Measurements from ENCODE around the gene CD28.

The CD28 gene

GRCh38 chr2:203748331-203749126 lies 42.1 kb downstream of the CD28 start:
- Histone ChIP-seq H3K9me3 (ENCODE audit: low read length) (no peaks in the 10 kb centered on the region), H3K4me1 (ENCODE audit: insufficient read depth, low read length) (no peaks in the 10 kb centered on the region), H3K4me3 (ENCODE audit: low read length) (no peak overlapping the region), H2AFZ (ENCODE audit: low read depth, low read length) (no peak overlapping the region), H3K36me3 (ENCODE audit: insufficient read depth, low read length) (no peaks in the 10 kb centered on the region), H3K27me3 (ENCODE audit: insufficient read depth, low read length) (no peaks in the 10 kb centered on the region)

- Histone ChIP-seq H3K4me3 (ENCODE audit: low read length) (no peak overlapping the region), H3K27me3 (ENCODE audit: insufficient read depth, low read length) (no peaks in the 10 kb centered on the region), H3K9me3 (ENCODE audit: low read length) (no peaks in the 10 kb centered on the region), H2AFZ (ENCODE audit: low read depth, low read length) (no peak overlapping the region), H3K4me1 (ENCODE audit: insufficient read depth, low read length) (no peaks in the 10 kb centered on the region), H3K36me3 (ENCODE audit: insufficient read depth, low read length) (no peaks in the 10 kb centered on the region)
Measured at GRCh38 chr2:203750346-203751068, 44.1 kb downstream of the CD28 start.

GRCh38 chr2:203751685-203752271 lies 45.3 kb downstream of the CD28 start:
- no peaks in the 10 kb centered on the region for H3K27me3 ChIP-seq (ENCODE audit: insufficient read depth, low read length)
- H2AFZ ChIP-seq (ENCODE audit: low read depth, low read length) = no peak overlapping the region
- H3K4me3 ChIP-seq (ENCODE audit: low read length) = no peak overlapping the region
- H3K4me1 ChIP-seq (ENCODE audit: insufficient read depth, low read length) = no peaks in the 10 kb centered on the region
- no peaks in the 10 kb centered on the region for H3K36me3 ChIP-seq (ENCODE audit: insufficient read depth, low read length)
- H3K9me3 ChIP-seq (ENCODE audit: low read length) = peaks cover 2% of the 10 kb centered on the region

- Histone ChIP-seq H3K36me3 (ENCODE audit: insufficient read depth, low read length) (no peaks in the 10 kb centered on the region), H3K4me3 (ENCODE audit: low read length) (no peak overlapping the region), H3K4me1 (ENCODE audit: insufficient read depth, low read length) (no peaks in the 10 kb centered on the region), H3K27me3 (ENCODE audit: insufficient read depth, low read length) (no peaks in the 10 kb centered on the region), H2AFZ (ENCODE audit: low read depth, low read length) (no peak overlapping the region), H3K9me3 (ENCODE audit: low read length) (peaks cover 2% of the 10 kb centered on the region)
Measured at GRCh38 chr2:203756161-203756560, 49.7 kb downstream of the CD28 start.

GRCh38 chr2:203758841-203759689 lies 52.6 kb downstream of the CD28 start:
- H3K9me3 ChIP-seq (ENCODE audit: low read length) = peaks cover 2% of the 10 kb centered on the region
- no peak overlapping the region for H3K4me3 ChIP-seq (ENCODE audit: low read length)
- H3K4me1 ChIP-seq (ENCODE audit: insufficient read depth, low read length) = no peaks in the 10 kb centered on the region
- H3K27me3 ChIP-seq (ENCODE audit: insufficient read depth, low read length) = no peaks in the 10 kb centered on the region
- H2AFZ ChIP-seq (ENCODE audit: low read depth, low read length) = no peak overlapping the region
- H3K36me3 ChIP-seq (ENCODE audit: insufficient read depth, low read length) = no peaks in the 10 kb centered on the region

GRCh38 chr2:203759690-203760365 lies 53.4 kb downstream of the CD28 start:
- H3K9me3 ChIP-seq (ENCODE audit: low read length) = peaks cover 2% of the 10 kb centered on the region
- H2AFZ ChIP-seq (ENCODE audit: low read depth, low read length) = no peak overlapping the region
- H3K4me1 ChIP-seq (ENCODE audit: insufficient read depth, low read length) = no peaks in the 10 kb centered on the region
- no peaks in the 10 kb centered on the region for H3K27me3 ChIP-seq (ENCODE audit: insufficient read depth, low read length)
- no peaks in the 10 kb centered on the region for H3K36me3 ChIP-seq (ENCODE audit: insufficient read depth, low read length)
- H3K4me3 ChIP-seq (ENCODE audit: low read length) = no peak overlapping the region

GRCh38 chr2:203761121-203761520 lies 54.7 kb downstream of the CD28 start:
- no peaks in the 10 kb centered on the region for H3K9me3 ChIP-seq (ENCODE audit: low read length)
- H3K36me3 ChIP-seq (ENCODE audit: insufficient read depth, low read length) = no peaks in the 10 kb centered on the region
- H3K27me3 ChIP-seq (ENCODE audit: insufficient read depth, low read length) = no peaks in the 10 kb centered on the region
- H3K4me1 ChIP-seq (ENCODE audit: insufficient read depth, low read length) = no peaks in the 10 kb centered on the region
- no peak overlapping the region for H2AFZ ChIP-seq (ENCODE audit: low read depth, low read length)
- no peak overlapping the region for H3K4me3 ChIP-seq (ENCODE audit: low read length)

GRCh38 chr2:203763241-203763937 lies 57.0 kb downstream of the CD28 start:
- H3K4me3 ChIP-seq (ENCODE audit: low read length) = no peak overlapping the region
- H3K27me3 ChIP-seq (ENCODE audit: insufficient read depth, low read length) = no peaks in the 10 kb centered on the region
- H3K9me3 ChIP-seq (ENCODE audit: low read length) = no peaks in the 10 kb centered on the region
- no peaks in the 10 kb centered on the region for H3K4me1 ChIP-seq (ENCODE audit: insufficient read depth, low read length)
- H3K36me3 ChIP-seq (ENCODE audit: insufficient read depth, low read length) = no peaks in the 10 kb centered on the region
- no peak overlapping the region for H2AFZ ChIP-seq (ENCODE audit: low read depth, low read length)

- Histone ChIP-seq H2AFZ (ENCODE audit: low read depth, low read length) (no peak overlapping the region), H3K9me3 (ENCODE audit: low read length) (no peaks in the 10 kb centered on the region), H3K4me1 (ENCODE audit: insufficient read depth, low read length) (no peaks in the 10 kb centered on the region), H3K4me3 (ENCODE audit: low read length) (no peak overlapping the region), H3K27me3 (ENCODE audit: insufficient read depth, low read length) (no peaks in the 10 kb centered on the region), H3K36me3 (ENCODE audit: insufficient read depth, low read length) (no peaks in the 10 kb centered on the region)
Measured at GRCh38 chr2:203763938-203764664, 57.7 kb downstream of the CD28 start.

GRCh38 chr2:203772456-203773165 lies 66.2 kb downstream of the CD28 start:
- no peak overlapping the region for H2AFZ ChIP-seq (ENCODE audit: low read depth, low read length)
- H3K36me3 ChIP-seq (ENCODE audit: insufficient read depth, low read length) = no peaks in the 10 kb centered on the region
- H3K9me3 ChIP-seq (ENCODE audit: low read length) = no peaks in the 10 kb centered on the region
- no peaks in the 10 kb centered on the region for H3K4me1 ChIP-seq (ENCODE audit: insufficient read depth, low read length)
- no peaks in the 10 kb centered on the region for H3K27me3 ChIP-seq (ENCODE audit: insufficient read depth, low read length)
- no peak overlapping the region for H3K4me3 ChIP-seq (ENCODE audit: low read length)

- Histone ChIP-seq H3K4me3 (ENCODE audit: low read length) (no peak overlapping the region), H2AFZ (ENCODE audit: low read depth, low read length) (no peak overlapping the region), H3K4me1 (ENCODE audit: insufficient read depth, low read length) (no peaks in the 10 kb centered on the region), H3K9me3 (ENCODE audit: low read length) (no peaks in the 10 kb centered on the region), H3K27me3 (ENCODE audit: insufficient read depth, low read length) (no peaks in the 10 kb centered on the region), H3K36me3 (ENCODE audit: insufficient read depth, low read length) (no peaks in the 10 kb centered on the region)
Measured at GRCh38 chr2:203774760-203775159, 68.3 kb downstream of the CD28 start.

All from neuron (in vitro differentiated cells).